ENCODE data around the gene SCFD2. TPM values are rescaled to one million over a fixed set of nuclear protein-coding genes. Genes with fewer than 3 reads are reported as not detected.

Gene SCFD2
- total RNA-seq, 4 donors from 2014 or later: 12.7 to 23.7 (median 18.3) TPM

DNA sequence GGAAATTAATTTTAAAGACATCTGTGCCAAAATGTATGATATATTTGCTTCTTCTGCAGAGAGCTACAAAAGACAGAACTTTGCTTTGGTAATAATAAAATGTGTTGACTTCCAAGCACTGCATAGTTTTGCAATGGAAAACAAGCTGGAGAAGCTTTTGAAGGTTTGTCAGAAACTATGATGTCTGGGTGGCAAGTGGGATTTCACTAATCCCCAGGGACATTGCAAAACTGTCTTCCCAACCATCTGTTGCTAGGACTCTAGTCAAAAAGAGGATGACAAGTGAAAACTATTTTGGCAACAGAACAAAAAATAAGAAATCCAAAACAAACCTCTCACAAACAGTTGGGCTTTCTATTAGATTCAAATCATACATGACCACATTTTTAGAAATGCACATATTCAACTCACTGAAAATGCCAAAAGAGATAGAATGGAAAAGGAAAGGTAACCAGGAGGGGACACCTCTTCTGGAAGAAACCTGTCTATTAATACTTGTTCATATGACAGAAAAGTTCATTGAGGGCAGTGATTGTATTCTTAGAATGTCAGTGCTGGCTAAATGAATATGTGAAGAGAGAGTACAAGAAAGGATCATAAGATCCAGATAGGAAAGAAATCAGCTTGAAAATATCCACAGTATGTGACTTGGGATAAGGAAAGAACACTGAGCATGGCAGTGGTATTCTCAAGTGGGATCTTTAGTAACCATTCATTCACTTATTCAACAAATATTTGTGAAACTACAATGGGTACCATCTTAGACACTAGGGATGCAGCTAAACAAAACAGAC lies 275.7 kb downstream of the SCFD2 start:
- intact Hi-C loops (cut with DNase I; ENCODE audit: low total_unique reads) (no loop called here), in situ Hi-C loops (cut with MboI; ENCODE audit: low pct_ligation_motif_present in 1 of 4, low pct_unique_long_range_greater_than_20kb in 1 of 4, low sequenced_read_pairs in 3 of 4) (no loop called here)
- no peak overlapping the region for H3K27ac ChIP-seq
- H3K27me3 ChIP-seq: no peaks in the 10 kb centered on the region
- peaks cover 0 to 5% (median 0%) of the 10 kb centered on the region in 4 donors for H3K4me1 ChIP-seq
- TF ChIP-seq POLR2AphosphoS5 (IDR thresholded peaks at IDR 0.05) (no peak), POLR2A (IDR thresholded peaks at IDR 0.05) (no peak), EP300 (IDR thresholded peaks at IDR 0.05; ENCODE audit: low read depth) (no peak)
- TF ChIP-seq, protein P1, sequence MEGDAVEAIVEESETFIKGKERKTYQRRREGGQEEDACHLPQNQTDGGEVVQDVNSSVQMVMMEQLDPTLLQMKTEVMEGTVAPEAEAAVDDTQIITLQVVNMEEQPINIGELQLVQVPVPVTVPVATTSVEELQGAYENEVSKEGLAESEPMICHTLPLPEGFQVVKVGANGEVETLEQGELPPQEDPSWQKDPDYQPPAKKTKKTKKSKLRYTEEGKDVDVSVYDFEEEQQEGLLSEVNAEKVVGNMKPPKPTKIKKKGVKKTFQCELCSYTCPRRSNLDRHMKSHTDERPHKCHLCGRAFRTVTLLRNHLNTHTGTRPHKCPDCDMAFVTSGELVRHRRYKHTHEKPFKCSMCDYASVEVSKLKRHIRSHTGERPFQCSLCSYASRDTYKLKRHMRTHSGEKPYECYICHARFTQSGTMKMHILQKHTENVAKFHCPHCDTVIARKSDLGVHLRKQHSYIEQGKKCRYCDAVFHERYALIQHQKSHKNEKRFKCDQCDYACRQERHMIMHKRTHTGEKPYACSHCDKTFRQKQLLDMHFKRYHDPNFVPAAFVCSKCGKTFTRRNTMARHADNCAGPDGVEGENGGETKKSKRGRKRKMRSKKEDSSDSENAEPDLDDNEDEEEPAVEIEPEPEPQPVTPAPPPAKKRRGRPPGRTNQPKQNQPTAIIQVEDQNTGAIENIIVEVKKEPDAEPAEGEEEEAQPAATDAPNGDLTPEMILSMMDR (IDR thresholded peaks at IDR 0.05): no peak
- H3K4me3 ChIP-seq: no peak overlapping the region
- DNase-seq: no peak
- H3K9me3 ChIP-seq: peaks cover 0 to 8% of the 10 kb centered on the region in 2 donors
- H3K36me3 ChIP-seq: no peaks in the 10 kb centered on the region

DNA sequence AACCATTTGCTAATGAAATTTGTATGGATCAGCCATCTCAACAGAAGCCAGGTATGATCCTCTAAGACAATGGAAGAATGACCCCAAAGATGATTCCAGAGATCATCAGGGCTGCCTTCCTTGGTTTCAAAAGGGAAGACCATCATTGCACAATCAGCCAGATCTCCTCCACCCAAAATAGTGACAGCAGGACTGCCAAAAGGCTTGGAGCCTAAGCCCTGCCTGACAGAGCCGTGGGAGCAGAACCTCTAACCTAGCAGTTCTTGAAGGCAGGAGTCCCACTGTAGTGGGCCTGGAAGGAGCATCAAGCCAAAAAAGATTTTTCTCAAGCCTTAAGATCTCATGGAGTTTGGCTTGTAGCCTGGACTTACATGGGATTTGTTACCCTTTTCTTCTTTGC lies 277.7 kb downstream of the SCFD2 start:
- Histone ChIP-seq H3K9me3 (peaks cover 16 to 24% of the 10 kb centered on the region in 2 donors), H3K4me1 (peaks cover 0 to 5% (median 0%) of the 10 kb centered on the region in 4 donors), H3K36me3 (no peaks in the 10 kb centered on the region), H3K27ac (no peak overlapping the region), H3K27me3 (no peaks in the 10 kb centered on the region), H3K4me3 (no peak overlapping the region)
- DNase-seq: no peak
- intact Hi-C loops (cut with DNase I; ENCODE audit: low total_unique reads) (no loop called here), in situ Hi-C loops (cut with MboI; ENCODE audit: low pct_ligation_motif_present in 1 of 4, low pct_unique_long_range_greater_than_20kb in 1 of 4, low sequenced_read_pairs in 3 of 4) (no loop called here)
- WGBS, 2 donors (ENCODE audit: low coverage in 1 of 2): 90% methylated on average over 1 of the region's 1 CpG; no CpG with 5 or more reads in 1 of the 2 donors
- no peak for TF ChIP-seq EP300 (IDR thresholded peaks at IDR 0.05; ENCODE audit: low read depth)
- no peak for TF ChIP-seq POLR2AphosphoS5 (IDR thresholded peaks at IDR 0.05)
- TF ChIP-seq, protein P1 (IDR thresholded peaks at IDR 0.05): no peak
- TF ChIP-seq POLR2A (IDR thresholded peaks at IDR 0.05): no peak

DNA sequence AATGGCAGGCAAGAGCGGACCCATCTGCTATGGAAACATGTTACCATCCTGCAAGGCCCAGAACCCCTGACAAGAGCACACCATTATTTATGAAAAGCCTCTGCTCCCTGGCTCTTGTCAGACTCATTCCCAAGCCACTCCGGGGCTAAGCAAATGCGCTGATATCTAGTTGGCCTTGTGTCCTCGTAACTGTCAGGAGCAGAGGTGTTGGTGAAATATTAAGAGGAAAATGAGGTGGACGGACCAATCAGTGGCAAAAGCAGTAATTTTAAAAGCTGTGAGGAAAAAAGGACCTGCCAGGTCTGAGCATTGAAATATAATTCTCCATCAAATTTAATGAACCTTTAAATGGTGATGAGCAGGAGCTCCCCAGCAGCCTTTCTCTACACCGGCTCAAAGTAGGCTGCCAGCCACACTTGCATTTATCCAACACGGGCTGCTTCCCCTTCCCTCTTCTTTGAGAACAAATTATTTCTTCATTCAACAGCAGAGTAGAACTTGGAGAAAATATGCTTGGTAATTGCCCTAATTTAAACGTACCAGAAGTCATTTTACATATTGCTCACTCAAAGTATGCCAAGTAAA lies 289.4 kb downstream of the SCFD2 start:
- H3K4me3 ChIP-seq: no peak overlapping the region
- DNase-seq: no peak
- H3K27me3 ChIP-seq: no peaks in the 10 kb centered on the region
- H3K27ac ChIP-seq: no peak overlapping the region
- TF ChIP-seq POLR2A (IDR thresholded peaks at IDR 0.05): no peak
- TF ChIP-seq, protein P1 (IDR thresholded peaks at IDR 0.05): no peak
- no peak for TF ChIP-seq POLR2AphosphoS5 (IDR thresholded peaks at IDR 0.05)
- no peak for TF ChIP-seq EP300 (IDR thresholded peaks at IDR 0.05; ENCODE audit: low read depth)
- intact Hi-C loops (cut with DNase I; ENCODE audit: low total_unique reads): no loop called here
- WGBS, 2 donors (ENCODE audit: low coverage in 1 of 2): 85% methylated on average over 7 to 8 of the region's 8 CpGs
- H3K9me3 ChIP-seq: no peaks in the 10 kb centered on the region
- no peaks in the 10 kb centered on the region for H3K4me1 ChIP-seq
- in situ Hi-C loops (cut with MboI; ENCODE audit: low pct_ligation_motif_present in 1 of 4, low pct_unique_long_range_greater_than_20kb in 1 of 4, low sequenced_read_pairs in 3 of 4): no loop called here
- H3K36me3 ChIP-seq: no peaks in the 10 kb centered on the region

DNA sequence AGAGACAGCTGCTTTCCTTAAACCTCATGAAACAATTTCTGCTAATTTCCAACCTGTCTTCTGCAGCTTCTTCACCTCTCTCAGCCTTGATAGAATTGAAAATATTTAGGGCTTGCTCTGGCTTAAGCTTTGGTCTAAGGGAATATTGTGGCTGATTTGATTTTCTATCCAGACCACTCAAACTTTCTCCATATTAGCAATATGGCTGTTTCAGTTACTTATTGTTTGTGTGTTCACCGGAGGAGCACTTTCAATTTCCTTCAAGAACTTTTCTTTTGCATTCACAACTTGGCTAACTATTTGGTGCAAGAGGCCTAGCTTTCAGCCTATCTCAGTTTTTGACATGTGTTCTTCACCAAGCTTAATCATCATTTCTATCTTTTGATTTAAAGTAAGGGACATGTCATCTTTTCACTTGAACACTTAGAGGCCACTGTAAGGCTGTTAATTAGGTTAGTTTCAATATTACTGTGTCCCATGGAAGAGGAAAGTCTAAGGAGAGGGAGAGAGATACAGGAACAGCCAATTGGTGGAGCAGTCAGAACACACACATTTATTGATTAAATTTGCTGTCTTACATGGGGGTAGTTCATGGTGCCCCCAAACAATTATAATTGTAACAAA lies 290.6 kb downstream of the SCFD2 start:
- intact Hi-C loops (cut with DNase I; ENCODE audit: low total_unique reads): no loop called here
- H3K27ac ChIP-seq: no peak overlapping the region
- H3K4me1 ChIP-seq: no peaks in the 10 kb centered on the region
- H3K36me3 ChIP-seq: no peaks in the 10 kb centered on the region
- no peak for DNase-seq
- WGBS, 2 donors (ENCODE audit: low coverage in 1 of 2): 64 to 86% methylated on average over 1 of the region's 1 CpG
- H3K27me3 ChIP-seq: no peaks in the 10 kb centered on the region
- TF ChIP-seq POLR2AphosphoS5 (IDR thresholded peaks at IDR 0.05): no peak
- TF ChIP-seq POLR2A (IDR thresholded peaks at IDR 0.05): no peak
- TF ChIP-seq, protein P1 (IDR thresholded peaks at IDR 0.05): no peak
- no peak for TF ChIP-seq EP300 (IDR thresholded peaks at IDR 0.05; ENCODE audit: low read depth)
- in situ Hi-C loops (cut with MboI; ENCODE audit: low pct_ligation_motif_present in 1 of 4, low pct_unique_long_range_greater_than_20kb in 1 of 4, low sequenced_read_pairs in 3 of 4): no loop called here
- H3K9me3 ChIP-seq: no peaks in the 10 kb centered on the region
- H3K4me3 ChIP-seq: no peak overlapping the region
